K562 (cell line): Measurements from ENCODE around the gene ING5. TPM values are rescaled to one million over a fixed set of nuclear protein-coding genes. Genes with fewer than 3 reads are reported as not detected.

Source experiments
- ARNT ChIP-seq, 2 experiments: fragments of 450-650 bp; IDR thresholded peaks; 2 replicates each; pipeline ENCODE4 v1.6.1; 2016; ENCODE audit warnings: mild to moderate bottlenecking in 1 of 2
- BCOR ChIP-seq: fragments of 450-650 bp; IDR thresholded peaks from 2 replicates; pipeline ENCODE4 v1.6.1; 2016
- CBX3 ChIP-seq, 2 experiments: IDR thresholded peaks; 1 replicate in 1 of 2; 2 replicates in 1 of 2; pipeline ENCODE4 v1.6.1; 2012; ENCODE audit warnings: inconsistent platforms in 2 of 2, low read length in 2 of 2, borderline replicate concordance in 1 of 2, control low read depth in 1 of 2
- CBX8 ChIP-seq: fragments of 200-600 bp; sonication (generic); IDR thresholded peaks from 2 replicates; pipeline ENCODE4 v1.6.1; 2012; ENCODE audit warnings: borderline replicate concordance, mixed run types, low read depth, mild to moderate bottlenecking, moderate library complexity, mixed read lengths, low read length, control low read depth, inconsistent platforms; ENCODE audit not compliant: poor library complexity, severe bottlenecking; ENCODE audit errors: extremely low read depth
- CEBPG ChIP-seq, 3 experiments: fragments of 200-800 bp in 1 of 3; sonication (Bioruptor generic) in 1 of 3; sonication (generic) in 1 of 3; formaldehyde crosslinking in 1 of 3; IDR thresholded peaks in 2 of 3; conservative IDR thresholded peaks in 1 of 3; 2 replicates each; pipeline versions ENCODE4 v1.6.1 to v1.8.0; 2016 to 2022; ENCODE audit warnings: missing compliant biosample characterization in 2 of 3, missing genetic modification characterization in 2 of 3, mild to moderate bottlenecking in 1 of 3, missing genetic modification reagents in 1 of 3
- CREB3L1 ChIP-seq: fragments of 450-650 bp; IDR thresholded peaks from 2 replicates; pipeline ENCODE4 v1.6.1; 2014; ENCODE audit warnings: low read depth, mild to moderate bottlenecking, moderate library complexity, borderline replicate concordance
- FOXP1 ChIP-seq: sonication (generic); formaldehyde crosslinking; IDR thresholded peaks from 2 replicates; pipeline ENCODE4 v1.8.0; 2022; ENCODE audit warnings: mild to moderate bottlenecking, missing genetic modification reagents
- HEY1 ChIP-seq: fragments of 250-450 bp; sonication (Bioruptor Pico); IDR thresholded peaks from 2 replicates; pipeline ENCODE4 v1.5.0; 2020; ENCODE audit warnings: mild to moderate bottlenecking, moderate library complexity, borderline replicate concordance
- MYBL2 ChIP-seq, 2 experiments: fragments of 450-650 bp in 1 of 2; sonication (generic) in 1 of 2; formaldehyde crosslinking in 1 of 2; IDR thresholded peaks; 2 replicates each; pipeline versions ENCODE4 v1.6.1 to v1.8.1; 2017 to 2022; ENCODE audit warnings: borderline replicate concordance in 1 of 2, inconsistent platforms in 1 of 2, low read depth in 1 of 2, mild to moderate bottlenecking in 1 of 2, missing genetic modification reagents in 1 of 2, moderate library complexity in 1 of 2
- NCOA1 ChIP-seq: fragments of 450-650 bp; IDR thresholded peaks from 2 replicates; pipeline ENCODE4 v1.6.1; 2016; ENCODE audit warnings: low read depth
- POLR2B ChIP-seq: fragments of 450-650 bp; IDR thresholded peaks from 2 replicates; pipeline ENCODE4 v1.6.1; 2018; ENCODE audit warnings: low read depth; ENCODE audit not compliant: partially characterized antibody
- POLR3G ChIP-seq: IDR thresholded peaks from 2 replicates; pipeline ENCODE4 v1.6.1; 2011; ENCODE audit not compliant: insufficient read length, insufficient replicate concordance; ENCODE audit errors: extremely low read depth
- RBBP5 ChIP-seq: fragments of 200-600 bp; sonication (generic); IDR thresholded peaks from 2 replicates; pipeline ENCODE4 v1.6.1; 2012; ENCODE audit warnings: borderline replicate concordance, mild to moderate bottlenecking, low read length, control low read depth, inconsistent platforms; ENCODE audit not compliant: insufficient read depth, poor library complexity, severe bottlenecking
- RBM25 ChIP-seq: fragments of 200-400 bp; formaldehyde crosslinking; IDR thresholded peaks from 2 replicates; pipeline ENCODE4 v1.6.1; 2018; ENCODE audit warnings: low read length, low read depth, moderate library complexity; ENCODE audit not compliant: severe bottlenecking
- RBM34 ChIP-seq: fragments of 200-400 bp; formaldehyde crosslinking; IDR thresholded peaks from 2 replicates; pipeline ENCODE4 v1.6.1; 2018; ENCODE audit warnings: low read length, borderline replicate concordance; ENCODE audit not compliant: insufficient read depth
- SP2 ChIP-seq: IDR thresholded peaks from 2 replicates; pipeline ENCODE4 v1.6.1; 2011; ENCODE audit warnings: mild to moderate bottlenecking, low read depth, low read length, moderate library complexity; ENCODE audit not compliant: poor library complexity, severe bottlenecking; ENCODE audit errors: extremely low read depth
- SRSF3 ChIP-seq: fragments of 200-400 bp; formaldehyde crosslinking; IDR thresholded peaks from 2 replicates; pipeline ENCODE4 v1.6.1; 2016; ENCODE audit warnings: mild to moderate bottlenecking, low read length, moderate library complexity; ENCODE audit not compliant: insufficient read depth
- TEAD1 ChIP-seq, 2 experiments: fragments of 450-650 bp in 1 of 2; sonication (generic) in 1 of 2; formaldehyde crosslinking; IDR thresholded peaks; 2 replicates each; pipeline versions ENCODE4 v1.4.0 to v1.8.0; 2020 to 2022; ENCODE audit warnings: mild to moderate bottlenecking in 2 of 2, missing genetic modification reagents in 1 of 2
- THAP7 ChIP-seq: fragments of 250-450 bp; sonication (Bioruptor Pico); IDR thresholded peaks from 2 replicates; pipeline ENCODE4 v1.5.0; 2021
- ZBED1 ChIP-seq: IDR thresholded peaks from 2 replicates; pipeline ENCODE4 v1.6.1; 2014
- ZNF134 ChIP-seq: fragments of 250-450 bp; sonication (Bioruptor Pico); conservative IDR thresholded peaks from 2 replicates; pipeline ENCODE4 v1.4.0; 2020
- ZNF436 ChIP-seq: fragments of 250-450, 450-650 bp; sonication (Bioruptor Pico); formaldehyde crosslinking; IDR thresholded peaks from 2 replicates; pipeline ENCODE4 v1.7.0; 2020; ENCODE audit warnings: mild to moderate bottlenecking
- ZNF512 ChIP-seq: IDR thresholded peaks from 2 replicates; pipeline ENCODE4 v1.6.1; 2016; ENCODE audit warnings: missing genetic modification characterization, missing compliant biosample characterization
- polyA plus RNA-seq, 8 experiments: library from polyadenylated mRNA; depleted of rRNA in 4 of 8; stranded (reverse) in 5 of 8; unstranded in 3 of 8; fragments of >200 nt; fragmentation: Nextera tagmentation in 2 of 8; fragmentation: Illumina TruSeq in 1 of 8; extraction: Ambion mirVana in 2 of 8; extraction: Trizol in 1 of 8; gene quantifications; 2 replicates each; pipeline versions ENCODE4 v1.2.1 to v1.2.3, GENCODE V29; 2011 to 2014; ENCODE audit warnings: inconsistent platforms in 1 of 8, missing spikeins in 1 of 8
- total RNA-seq, 7 experiments: library from RNA; depleted of rRNA in 6 of 7; stranded (reverse); fragments of >200 nt in 6 of 7; fragmentation: Illumina TruSeq in 2 of 7; extraction: Trizol in 2 of 7; gene quantifications; 2 replicates each; pipeline versions ENCODE4 v1.2.1 to v1.2.3, GENCODE V29; 2011 to 2021; ENCODE audit warnings: low replicate concordance in 1 of 7

The ING5 gene
- total and polyA plus RNA-seq, 9 of the 15 experiments (the other 6 are each of a cell fraction or from before 2014, with no cell fraction given): 10.4 to 53.3 (median 27.9) TPM

- TF ChIP-seq CBX3 (IDR thresholded peaks at IDR 0.05; ENCODE audit: borderline replicate concordance in 1 of 2, low read length in 2 of 2) (no peak), POLR3G (no peak), RBM25 (peak; percentile 49), SP2 (no peak), ZNF134 (CRISPR knock-in tag) (no peak), SRSF3 (no peak), CREB3L1 (0 out of 2 replicates have a peak, but pooled peaks have one; percentile 37), MYBL2 (IDR thresholded peaks at IDR 0.05; ENCODE audit: low read depth) (no peak), MYBL2 (CRISPR knock-in tag; IDR thresholded peaks at IDR 0.05; ENCODE audit: borderline replicate concordance) (no peak), BCOR (no peak), RBBP5 (peak; percentile 32), TEAD1 (CRISPR knock-in tag; IDR thresholded peaks at IDR 0.05) (0 out of 4 replicates have a peak, but pooled peaks of 1 of the 2 experiments have one; percentile 16), ARNT (IDR thresholded peaks at IDR 0.05) (no peak), HEY1 (CRISPR knock-in tag) (no peak), NCOA1 (no peak), RBM34 (no peak), CEBPG (CRISPR knock-in tag; IDR thresholded peaks at IDR 0.05) (no peak), CEBPG (tag; conservative IDR thresholded peaks at IDR 0.05 in 1 of 2, IDR thresholded peaks at IDR 0.05 in 1 of 2) (no peak), FOXP1 (CRISPR knock-in tag) (no peak), ZNF512 (tag) (no peak), CBX8 (no peak), ZNF436 (CRISPR knock-in tag) (no peak), ZBED1 (no peak), POLR2B (no peak), THAP7 (CRISPR knock-in tag) (peak; percentile 63; the same call in 1 of the 2 replicates)
Measured at GRCh38 chr2:241701399-241702154, at the start of gene ING5 (continued).
